Hindlimb muscle (tissue), 1 donor: ENCODE data around the gene HPD. TPM values are rescaled to one million over a fixed set of nuclear protein-coding genes. Genes with fewer than 3 reads are reported as not detected.

ENCODE experiments used
- DNase-seq: peaks from one replicate; pipeline ENCODE4 v3.0.0-alpha.2; 2013
- polyA plus RNA-seq: library from polyadenylated mRNA; unstranded; fragments of 120-200 nt; gene quantifications from one replicate; pipeline ENCODE4 v1.2.1, GENCODE V29; 2013; ENCODE audit not compliant: insufficient read length

Gene HPD
- polyA plus RNA-seq, 1 donor: not detected

DNA sequence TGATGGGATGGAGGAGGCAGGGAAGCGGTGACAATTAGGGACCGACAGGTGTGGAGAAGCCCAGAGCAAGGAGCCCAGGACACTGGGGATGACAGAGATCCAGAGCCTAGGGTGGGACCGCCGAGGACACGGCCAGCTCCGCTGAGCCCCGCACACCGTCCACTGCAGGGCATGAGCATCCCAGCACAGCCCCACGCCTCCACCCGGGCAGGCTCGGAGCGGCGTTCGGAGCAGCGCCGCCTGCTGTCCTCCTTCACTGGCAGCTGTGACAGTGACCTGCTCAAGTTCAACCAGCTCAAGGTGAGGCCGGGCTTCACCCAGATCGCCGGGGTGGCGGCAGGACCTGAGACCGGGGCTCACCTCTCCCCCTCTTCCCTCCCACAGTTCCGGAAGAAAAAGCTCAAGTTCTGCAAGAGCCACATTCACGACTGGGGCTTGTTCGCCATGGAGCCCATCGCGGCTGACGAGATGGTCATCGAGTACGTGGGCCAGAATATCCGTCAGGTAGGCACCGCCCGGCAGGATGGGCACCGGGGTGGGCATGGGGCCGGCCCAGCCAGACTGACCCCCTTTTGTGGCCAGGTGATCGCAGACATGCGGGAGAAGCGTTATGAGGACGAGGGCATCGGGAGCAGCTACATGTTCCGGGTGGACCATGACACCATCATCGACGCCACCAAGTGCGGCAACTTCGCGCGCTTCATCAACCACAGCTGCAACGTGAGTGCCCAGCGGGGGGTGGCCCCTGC lies 31.1 kb downstream of the HPD start:
- no peak for DNase-seq

DNA sequence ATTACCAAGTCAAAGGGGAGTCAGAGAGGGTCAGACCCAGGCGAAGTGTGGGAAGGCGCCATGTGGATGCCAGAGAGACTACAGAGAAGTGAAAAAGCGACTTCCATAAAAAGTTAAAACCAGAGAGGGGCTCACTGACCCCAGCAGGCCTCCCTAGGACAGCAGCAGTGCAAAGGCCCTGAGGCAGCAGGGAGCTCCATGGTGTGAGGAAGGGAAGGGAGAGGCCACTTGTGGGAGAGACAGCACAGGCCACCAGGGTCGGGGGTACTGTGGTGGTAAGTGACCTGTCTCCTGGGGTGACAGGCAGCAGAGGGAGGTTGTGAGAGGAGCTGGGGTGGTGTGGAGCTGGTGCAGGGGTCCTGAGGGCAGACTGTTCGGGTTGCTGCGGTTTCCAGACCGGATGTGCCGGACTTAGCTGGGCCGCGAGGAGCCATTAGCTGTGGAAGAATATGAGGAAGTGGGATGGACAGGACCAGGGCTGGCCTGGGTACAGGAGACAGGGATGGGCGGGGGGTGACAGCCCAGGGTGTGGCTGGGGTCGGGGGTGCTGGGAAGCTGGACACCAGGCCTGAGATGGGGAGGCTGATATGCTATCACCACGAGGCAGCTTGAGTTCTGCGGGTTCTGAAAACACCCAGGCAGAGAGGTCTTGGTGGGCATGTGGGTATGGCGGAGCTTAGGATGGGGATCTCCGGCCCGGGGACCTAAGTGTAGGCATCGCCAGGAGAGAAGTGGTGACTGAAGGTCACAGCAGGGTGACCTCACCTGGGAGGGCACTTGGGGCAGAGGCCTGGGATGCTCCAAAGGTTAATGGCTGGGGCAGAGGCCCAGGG lies 32.1 kb downstream of the HPD start:
- DNase-seq: no peak

DNA sequence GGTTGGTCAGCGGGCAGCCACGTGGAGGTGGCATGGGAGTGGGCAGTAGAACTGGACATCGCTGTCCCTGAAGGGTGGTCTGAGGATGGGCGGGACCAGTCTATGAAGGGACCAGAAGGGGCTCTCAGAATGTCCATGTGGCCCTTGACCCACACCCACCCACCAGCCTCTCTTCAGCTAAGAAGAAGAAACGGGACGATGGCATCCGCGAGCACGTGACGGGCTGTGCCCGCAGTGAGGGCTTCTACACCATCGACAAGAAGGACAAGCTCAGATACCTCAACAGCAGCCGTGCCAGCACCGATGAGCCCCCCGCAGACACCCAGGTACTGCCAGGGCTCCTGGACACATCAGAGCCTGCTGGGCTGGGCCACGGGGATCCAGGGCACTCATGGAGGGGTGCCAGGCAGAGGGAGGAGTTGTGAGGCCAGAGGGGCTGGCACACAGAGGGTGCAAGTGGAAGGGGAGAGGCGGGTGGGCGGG lies 33.6 kb downstream of the HPD start:
- no peak for DNase-seq

DNA sequence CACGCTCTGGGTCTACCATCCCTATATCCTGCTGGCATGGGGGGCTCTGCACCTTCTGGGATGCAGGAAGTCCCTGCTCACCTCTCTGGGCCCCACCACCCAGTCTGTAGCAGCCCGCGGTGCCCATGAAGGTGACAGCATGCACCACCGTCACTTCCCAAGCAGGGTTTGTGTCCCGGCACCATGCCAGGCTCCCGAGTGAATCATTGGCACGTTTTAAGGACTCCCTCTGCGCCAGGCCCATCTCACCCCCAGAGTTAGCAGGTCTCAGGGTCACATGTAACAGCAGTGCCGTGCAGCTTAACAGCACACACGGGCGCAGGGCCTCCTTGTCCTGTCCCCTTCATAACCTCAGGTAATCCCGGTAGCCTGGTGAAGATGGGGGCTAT lies 34.9 kb downstream of the HPD start:
- DNase-seq: no peak

DNA sequence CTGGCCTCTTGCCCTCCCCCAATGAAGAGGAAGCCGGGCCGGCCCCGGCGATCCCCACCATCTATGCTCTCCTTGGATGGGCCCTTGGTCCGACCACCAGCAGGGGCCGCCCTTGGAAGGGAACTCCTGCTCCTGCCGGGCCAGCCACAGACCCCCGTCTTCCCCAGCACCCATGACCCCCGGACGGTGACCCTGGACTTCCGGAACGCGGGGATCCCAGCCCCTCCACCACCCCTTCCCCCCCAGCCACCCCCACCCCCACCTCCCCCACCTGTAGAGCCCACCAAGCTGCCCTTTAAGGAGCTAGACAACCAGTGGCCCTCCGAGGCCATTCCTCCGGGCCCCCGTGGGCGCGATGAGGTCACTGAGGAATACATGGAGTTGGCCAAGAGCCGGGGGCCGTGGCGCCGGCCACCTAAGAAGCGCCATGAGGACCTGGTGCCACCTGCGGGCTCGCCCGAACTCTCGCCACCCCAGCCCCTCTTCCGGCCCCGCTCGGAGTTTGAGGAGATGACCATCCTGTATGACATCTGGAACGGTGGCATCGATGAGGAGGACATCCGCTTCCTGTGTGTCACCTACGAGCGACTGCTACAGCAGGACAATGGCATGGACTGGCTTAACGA lies 35.4 kb downstream of the HPD start:
- no peak for DNase-seq

DNA sequence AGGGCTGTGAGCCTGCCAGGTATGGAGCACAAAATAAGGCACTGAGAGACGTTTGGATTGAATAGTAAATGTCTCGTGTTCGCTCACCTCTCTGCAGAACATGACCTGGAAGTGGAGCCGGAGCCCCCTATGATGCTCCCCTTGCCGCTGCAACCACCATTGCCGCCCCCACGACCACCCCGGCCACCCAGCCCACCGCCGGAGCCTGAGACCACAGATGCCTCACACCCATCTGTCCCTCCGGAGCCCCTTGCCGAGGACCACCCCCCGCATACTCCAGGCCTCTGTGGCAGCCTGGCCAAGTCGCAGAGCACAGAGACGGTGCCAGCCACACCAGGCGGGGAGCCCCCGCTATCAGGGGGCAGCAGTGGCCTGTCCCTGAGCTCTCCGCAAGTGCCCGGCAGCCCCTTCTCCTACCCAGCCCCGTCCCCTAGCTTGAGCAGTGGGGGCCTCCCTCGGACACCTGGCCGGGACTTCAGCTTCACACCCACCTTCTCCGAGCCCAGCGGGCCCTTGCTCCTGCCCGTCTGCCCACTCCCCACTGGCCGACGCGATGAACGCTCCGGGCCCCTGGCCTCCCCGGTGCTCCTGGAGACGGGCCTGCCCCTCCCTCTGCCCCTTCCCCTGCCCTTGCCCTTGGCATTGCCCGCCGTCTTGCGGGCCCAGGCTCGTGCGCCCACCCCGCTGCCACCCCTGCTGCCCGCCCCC lies 36.1 kb downstream of the HPD start:
- no peak for DNase-seq

DNA sequence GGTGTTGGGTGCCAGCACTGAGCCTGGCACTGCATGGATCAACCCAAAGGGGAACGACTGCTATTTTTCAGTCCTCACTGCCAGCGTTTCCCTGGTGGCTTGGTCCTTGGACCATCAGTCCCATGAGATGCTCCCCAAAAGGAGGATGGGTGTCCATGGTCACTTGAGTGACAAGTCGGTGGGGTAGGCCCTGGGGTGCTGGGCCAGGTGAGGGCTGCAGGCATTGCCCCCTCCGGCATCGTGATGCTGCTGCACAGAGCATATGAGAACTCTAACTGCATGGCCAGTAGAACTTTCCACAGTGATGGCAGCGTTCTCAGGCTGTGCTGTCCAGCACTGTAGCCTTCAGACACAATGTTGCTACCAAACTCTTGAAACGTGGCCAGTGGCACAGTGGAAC lies 38.6 kb downstream of the HPD start:
- no peak for DNase-seq

DNA sequence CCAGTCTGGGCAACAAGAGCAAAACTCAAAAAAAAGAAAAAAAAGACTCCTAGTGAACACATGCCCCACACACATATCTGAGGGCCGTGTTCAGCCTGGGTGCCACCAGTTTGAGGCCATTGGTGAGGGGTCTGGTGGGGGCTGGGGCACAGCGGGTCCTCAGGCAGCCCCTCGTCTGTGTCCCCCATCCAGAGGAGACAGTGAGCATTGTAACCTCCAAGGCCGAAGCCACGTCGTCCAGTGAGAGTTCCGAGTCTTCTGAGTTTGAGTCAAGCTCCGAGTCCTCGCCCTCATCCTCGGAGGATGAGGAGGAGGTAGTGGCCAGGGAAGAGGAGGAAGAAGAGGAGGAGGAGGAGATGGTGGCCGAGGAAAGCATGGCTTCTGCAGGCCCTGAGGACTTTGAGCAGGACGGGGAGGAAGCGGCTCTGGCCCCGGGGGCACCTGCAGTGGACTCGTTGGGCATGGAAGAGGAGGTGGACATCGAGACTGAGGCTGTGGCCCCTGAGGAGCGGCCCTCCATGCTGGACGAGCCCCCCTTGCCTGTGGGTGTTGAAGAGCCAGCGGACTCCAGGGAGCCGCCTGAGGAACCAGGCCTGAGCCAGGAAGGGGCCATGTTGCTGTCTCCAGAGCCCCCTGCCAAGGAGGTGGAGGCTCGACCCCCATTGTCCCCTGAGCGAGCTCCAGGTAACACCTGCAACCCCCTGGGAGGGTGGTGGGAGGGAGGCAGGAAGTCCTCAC lies 39.3 kb downstream of the HPD start:
- no peak for DNase-seq

DNA sequence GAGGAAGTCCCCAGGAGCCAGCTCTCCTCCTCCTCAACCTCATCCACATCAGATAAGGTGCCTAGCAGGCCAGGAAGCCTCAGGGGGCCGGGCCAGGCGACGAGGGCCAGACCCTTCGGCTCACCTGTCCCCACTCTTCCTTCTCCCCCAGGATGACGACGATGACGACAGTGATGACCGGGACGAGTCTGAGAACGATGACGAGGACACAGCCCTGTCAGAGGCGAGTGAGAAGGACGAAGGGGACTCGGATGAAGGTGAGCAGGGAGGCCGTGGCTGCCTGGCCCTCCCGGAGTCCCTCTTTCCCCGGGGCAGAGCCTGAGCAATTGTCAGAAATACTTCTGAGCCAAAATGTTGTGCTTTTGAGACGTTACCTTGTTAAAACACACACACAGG lies 41.0 kb downstream of the HPD start:
- no peak for DNase-seq

DNA sequence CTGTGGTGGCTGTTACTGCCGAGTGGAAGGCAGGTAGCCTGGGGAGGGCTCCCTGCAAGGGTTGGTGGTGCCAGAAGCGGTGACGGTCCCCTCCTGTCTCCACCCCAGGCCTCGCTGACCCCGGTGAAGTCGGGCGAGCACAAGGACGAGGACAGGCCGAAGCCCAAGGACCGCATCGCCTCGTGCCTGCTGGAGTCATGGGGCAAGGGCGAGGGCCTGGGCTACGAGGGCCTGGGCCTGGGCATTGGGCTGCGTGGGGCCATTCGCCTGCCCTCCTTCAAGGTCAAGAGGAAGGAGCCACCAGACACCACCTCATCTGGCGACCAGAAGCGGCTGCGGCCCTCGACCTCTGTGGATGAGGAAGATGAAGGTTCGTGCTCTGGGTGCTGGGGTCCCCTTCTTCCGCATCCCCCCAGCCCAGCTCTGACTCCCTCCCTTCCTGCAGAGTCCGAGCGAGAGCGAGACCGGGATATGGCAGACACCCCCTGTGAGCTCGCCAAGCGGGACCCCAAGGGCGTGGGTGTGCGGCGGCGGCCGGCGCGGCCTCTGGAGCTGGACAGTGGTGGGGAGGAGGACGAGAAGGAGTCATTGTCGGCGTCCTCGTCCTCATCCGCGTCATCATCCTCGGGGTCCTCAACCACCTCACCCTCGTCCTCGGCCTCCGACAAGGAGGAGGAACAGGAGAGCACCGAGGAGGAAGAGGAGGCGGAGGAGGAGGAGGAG lies 41.6 kb downstream of the HPD start:
- DNase-seq: no peak

DNA sequence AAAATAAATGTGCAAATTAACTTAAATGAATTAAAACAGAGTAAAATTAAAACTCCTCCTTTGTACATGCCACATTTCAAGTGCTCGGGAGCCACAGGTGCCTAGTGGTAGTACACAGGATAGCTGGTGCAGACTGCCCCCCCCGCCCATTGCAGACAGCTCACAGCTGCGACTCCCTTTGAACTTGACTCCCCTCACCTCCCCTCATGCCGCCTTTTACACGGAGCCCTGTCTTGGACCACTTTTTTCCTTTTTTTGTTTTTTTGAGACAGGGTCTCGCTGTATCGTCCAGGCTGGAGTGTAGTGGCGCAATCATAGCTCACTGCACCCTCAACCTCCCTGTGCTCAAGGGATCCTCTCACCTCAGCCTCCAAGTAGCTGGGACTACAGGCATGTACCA lies 43.4 kb downstream of the HPD start:
- no peak for DNase-seq

DNA sequence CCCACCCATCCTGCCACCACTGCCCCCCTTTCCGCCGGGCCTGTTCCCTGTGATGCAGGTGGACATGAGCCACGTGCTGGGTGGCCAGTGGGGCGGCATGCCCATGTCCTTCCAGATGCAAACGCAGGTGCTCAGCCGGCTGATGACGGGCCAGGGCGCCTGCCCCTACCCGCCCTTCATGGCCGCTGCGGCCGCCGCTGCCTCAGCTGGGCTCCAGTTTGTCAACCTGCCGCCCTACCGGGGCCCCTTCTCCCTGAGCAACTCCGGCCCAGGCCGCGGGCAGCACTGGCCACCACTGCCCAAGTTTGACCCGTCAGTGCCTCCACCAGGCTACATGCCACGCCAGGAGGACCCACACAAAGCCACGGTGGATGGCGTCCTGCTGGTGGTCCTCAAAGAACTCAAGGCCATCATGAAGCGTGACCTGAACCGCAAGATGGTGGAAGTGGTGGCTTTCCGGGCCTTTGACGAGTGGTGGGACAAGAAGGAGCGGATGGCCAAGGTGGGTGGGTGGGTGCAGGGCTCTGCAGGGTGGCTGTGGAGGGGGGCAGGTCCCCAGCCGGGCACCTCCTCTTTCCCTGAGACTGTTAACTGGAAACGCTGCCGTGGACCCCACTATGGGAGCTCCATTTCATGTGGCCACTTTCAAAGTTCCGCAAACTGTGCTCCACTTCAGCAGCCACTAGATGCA lies 44.1 kb downstream of the HPD start:
- DNase-seq: no peak

DNA sequence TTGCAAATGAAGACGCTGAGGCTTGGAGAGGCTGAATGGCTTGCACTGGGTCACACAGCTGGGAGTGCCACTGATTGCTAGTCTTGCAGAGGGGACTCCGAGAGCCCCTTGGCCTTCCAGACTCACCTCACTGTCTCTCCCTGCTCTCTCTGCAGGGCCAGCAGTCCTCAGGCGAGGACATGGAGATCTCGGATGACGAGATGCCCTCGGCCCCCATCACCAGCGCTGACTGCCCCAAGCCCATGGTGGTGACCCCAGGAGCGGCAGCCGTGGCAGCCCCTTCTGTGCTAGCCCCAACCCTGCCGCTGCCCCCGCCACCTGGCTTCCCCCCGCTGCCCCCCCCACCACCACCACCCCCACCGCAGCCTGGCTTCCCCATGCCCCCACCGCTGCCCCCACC lies 44.7 kb downstream of the HPD start:
- no peak for DNase-seq

DNA sequence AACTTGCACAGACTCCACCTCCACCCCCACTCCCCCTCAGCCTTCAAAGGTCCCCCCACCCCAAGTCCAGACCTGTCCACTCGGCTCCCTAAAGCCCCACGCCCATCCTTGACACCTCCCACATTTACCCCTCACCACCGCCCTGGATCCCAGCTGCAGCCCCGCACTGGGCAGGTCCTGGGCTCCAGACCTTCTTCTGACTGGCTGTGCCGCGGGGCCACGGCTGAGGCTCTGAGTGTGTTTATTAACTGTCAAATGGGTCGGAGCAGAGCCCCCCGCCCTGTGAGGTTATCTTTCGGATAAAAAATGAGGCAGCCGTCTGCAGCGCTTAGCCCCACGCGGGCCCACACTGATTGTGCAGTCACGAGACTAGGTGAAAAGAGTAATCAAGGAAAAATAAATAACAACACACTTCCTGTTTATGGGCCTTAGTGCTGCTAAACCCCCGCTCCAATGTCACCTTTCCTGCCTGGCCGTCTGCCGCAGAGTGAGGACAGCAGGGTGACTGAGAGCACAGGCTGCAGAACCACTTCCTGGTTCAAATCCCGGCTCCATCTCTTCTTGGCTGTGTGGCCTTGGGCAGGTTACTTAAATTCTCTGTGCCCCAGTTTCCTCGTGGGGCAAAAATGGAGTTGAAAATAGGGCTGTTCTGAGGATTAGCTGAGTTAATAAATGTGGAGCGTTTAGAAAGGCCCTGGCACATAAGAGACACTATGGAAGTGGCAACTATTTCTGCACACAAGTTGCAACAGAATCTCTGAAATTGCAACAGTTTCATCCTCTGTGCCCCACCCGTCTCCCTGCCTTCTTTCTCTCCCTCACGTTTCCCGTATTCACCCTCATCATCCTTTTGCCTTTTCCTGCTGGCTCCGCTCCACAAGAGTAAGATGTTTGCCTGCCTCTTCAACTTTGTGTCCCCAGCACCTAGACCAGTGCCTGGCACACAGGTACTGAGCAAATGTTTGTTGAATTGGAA lies 45.5 kb downstream of the HPD start:
- no peak for DNase-seq

DNA sequence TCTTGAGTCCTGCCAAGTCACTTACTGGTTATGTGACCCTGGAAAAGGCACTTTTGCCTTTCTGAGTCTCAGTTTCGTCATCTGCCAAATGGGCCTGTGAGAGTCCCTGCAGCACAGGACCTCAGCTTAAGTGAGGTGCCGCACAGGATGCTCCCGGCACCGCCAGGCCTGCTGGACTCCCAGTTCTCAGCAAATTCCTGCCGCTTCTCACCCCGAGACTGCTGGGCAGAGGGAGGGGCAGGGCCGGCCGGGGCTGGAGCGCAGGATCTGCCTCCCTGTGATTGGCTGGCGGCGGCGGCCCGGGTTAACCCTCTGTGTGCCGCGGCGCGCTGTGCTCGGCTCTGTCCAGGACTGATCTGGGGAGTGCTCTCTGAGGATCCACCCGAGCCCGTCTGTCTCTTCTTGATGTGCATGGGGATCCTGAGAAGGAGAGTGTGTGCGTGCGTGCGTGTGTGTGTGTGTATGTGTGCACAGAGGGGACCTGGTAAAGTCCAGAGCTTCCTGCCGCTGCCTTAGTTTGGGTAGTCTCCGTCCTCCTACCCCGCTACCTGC lies 46.3 kb downstream of the HPD start:
- DNase-seq: peak; percentile 56

DNA sequence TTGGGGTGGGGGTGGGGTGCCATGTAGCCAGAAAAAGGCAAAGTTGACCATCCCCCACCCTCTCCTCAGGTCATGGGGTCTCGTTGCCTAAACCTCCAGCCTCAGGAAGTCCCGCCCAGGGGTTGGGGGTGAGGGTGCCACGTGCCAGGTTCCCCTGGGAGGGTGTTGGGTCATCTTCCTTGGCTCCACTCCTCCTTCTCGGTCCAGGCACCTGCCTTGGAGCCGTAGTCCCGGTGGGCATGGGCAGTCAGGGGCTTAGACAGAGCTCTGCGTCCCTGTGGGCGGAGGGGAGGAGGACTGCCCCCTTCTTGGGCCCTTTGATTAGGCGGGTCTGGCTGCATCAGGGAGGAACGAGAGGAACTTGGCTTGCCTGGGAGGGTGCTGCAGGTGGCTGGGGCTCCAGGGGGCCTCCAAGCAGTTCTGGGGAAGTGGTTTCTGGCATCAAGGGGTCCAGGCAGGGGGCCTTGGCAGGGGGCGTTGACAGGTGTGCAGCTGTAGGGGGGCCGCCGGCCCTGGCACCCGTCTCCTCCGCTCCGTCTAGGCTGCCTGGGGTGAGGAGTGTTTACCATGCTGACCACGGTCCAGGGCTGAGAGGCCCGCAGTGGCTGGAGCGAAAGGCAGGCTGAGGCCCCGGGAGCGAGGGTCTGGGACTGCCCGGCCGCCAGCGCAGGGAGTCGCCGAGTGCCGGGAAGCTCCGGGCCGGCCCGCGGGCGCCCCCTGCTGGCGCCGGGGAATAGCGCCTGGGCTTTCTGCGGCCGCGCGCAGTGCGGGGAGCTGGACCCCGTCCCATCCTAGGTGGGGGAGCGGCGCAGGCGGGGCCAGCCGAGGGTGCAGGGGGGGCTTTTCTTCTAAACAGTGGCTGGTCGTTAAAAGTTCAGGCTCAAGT lies 47.0 kb downstream of the HPD start:
- DNase-seq: peak; percentile 83

DNA sequence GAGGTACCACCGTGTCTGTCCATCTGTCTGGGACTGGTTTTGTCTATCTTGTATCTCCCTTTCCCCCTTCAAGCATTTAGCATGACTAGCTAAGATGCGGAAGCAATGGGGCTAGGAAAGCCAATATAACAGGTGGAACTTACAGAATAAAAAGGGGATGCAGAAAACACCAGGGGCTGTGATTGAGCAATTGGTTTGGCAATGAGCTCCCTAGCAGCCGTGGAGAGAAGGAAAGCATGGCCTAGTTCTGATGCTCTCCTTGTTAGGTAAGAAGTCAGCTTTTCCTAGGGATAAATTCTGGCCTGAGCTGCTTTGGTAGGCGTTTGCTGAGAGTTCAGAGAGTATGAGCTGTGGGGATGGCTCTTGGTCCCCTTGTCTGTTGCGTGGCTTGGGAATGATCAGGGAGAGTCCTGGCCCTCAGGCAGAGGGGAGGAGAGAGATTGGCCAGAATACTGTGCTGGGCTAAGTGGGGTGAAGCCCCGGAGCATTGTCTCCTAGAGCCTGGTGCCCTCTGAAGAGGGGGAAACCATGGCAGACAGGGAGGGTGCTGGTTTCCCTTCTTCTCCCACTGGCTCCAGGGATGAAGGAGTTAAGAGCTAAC lies 47.7 kb downstream of the HPD start:
- no peak for DNase-seq
